ENCODE results near the gene AUTS2.

AUTS2 gene

DNA sequence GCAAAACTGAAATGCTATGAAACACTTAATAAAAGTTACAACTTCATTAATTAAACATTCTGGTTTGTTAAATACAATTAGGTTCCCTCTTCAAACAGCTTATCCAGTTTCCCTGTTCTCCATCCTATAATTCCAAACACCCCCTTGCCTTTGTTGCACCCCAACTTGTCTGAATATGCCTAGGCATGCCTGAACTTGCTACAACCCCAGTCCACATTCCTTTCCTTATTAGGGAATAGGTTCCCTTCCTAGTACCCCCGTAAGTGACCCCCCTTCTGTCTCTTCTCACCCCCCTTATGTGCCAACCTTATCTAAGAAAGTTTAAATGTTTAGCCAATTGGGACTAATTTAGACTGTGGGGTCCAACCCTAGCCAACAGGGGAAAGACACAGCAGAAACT, 1238.0 kb downstream of the AUTS2 start:
- no peak for DNase-seq

DNA sequence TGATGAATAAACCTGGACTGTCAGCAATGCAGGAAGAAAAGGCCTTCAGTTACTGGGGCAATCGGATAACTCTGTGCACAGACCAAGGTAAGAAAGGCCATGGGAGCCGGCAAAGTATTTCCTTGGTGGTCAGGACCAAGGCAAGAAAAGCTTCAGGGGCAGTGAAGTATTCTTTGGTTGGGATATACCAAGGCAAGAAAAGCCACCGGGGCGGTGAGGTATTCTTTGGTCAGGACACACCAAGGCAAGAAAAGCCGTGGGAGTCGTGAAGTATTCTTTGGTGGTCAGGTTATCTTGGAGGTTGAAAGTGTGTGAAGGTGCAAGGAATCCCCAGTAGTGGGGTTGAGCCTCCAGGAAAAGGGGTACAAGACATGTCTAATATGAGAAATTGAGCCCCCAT, 1238.7 kb downstream of the AUTS2 start:
- DNase-seq, result no peak

DNA sequence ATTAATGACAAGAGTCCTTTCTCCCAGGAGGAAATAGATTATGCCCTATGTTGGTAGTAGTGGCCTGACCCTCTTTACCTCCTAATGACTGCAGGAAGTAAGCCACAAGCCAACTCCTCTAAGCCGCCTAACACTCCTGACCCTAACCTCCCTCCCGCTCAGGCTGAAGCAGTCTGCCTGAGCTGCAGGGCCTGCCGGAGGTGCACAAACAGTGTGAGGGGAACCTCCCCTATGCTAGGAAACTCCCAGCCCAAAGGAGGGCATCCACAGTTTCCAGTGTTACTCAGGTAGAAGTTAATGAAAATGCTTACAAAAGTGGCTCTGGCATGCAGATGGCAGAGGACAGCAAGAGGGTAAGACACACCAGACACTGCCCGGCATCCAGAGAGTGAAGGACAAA, 1239.3 kb downstream of the AUTS2 start:
- DNase-seq, result no peak

DNA sequence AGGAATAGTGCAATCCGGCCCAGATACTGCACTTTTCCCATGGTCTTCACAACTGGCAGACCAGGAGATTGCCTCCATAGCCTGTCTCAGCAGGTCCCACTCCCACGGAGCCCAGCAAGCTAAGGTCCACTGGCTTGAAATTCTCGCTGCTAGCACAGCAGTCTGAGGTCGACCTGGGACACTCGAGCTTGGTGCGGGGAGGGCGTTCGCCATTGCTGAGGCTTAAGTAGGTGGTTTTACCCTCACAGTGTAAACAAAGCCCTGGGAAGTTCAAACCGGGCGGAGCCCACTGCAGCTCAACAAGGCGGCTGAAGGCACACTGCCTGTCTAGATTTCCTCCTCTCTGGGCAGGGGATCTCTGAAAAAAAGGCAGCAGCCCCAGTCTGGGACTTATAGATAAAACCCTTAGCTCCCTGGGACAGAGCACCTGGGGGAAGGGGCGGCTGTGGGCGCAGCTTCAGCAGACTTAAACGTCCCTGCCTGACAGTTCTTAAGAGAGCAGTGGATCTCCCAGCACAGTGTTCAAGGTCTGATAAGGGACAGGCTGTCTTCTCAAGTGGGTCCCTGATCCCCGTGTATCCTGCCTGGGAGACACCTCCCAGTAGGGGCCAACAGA, 1240.1 kb downstream of the AUTS2 start:
- no peak for DNase-seq
